ENCODE results near the gene C5orf47. TPM values are rescaled to one million over a fixed set of nuclear protein-coding genes. Genes with fewer than 3 reads are reported as not detected.
A peak's percentile ranks its signal among the peaks of the same experiment; 100 is the strongest.

The C5orf47 gene
- total and polyA plus RNA-seq, 2 of the 8 experiments (the other 6 are each of a cell fraction or from before 2014, with no cell fraction given) = 0.11 TPM; not detected in 1

- Histone ChIP-seq H3K4me2 (ENCODE audit: insufficient read depth in 1 of 2, low read depth in 2 of 2, low read length in 2 of 2) (no peak overlapping the region), H2AK5ac (ENCODE audit: low read depth, low read length) (no peak overlapping the region), H3K9me3 (ENCODE audit: insufficient read depth in 2 of 2, low read depth in 1 of 2, low read length in 1 of 2) (no peaks in the 10 kb centered on the region), H3K23ac (ENCODE audit: insufficient read length) (no peak overlapping the region), H3K4me1 (replicated peaks in 1 of 4; ENCODE audit: control insufficient read depth in 3 of 4, insufficient read depth in 4 of 4, low read length in 3 of 4) (no peaks in the 10 kb centered on the region), H3K36me3 (ENCODE audit: control insufficient read depth in 2 of 4, insufficient read depth in 4 of 4, low read length in 3 of 4) (no peaks in the 10 kb centered on the region), H3K9ac (replicated peaks in 1 of 4; ENCODE audit: extremely low read depth in 1 of 4, low read depth in 3 of 4, low read length in 3 of 4) (no peak overlapping the region), H2BK120ac (replicated peaks; ENCODE audit: low read depth, low read length) (no peak overlapping the region), H2BK12ac (ENCODE audit: low read depth, low read length) (no peak overlapping the region), H2BK20ac (ENCODE audit: low read length) (no peak overlapping the region), H4K91ac (replicated peaks; ENCODE audit: insufficient read length, low read length) (no peak overlapping the region), H3K18ac (ENCODE audit: extremely low read depth, low read length) (no peak overlapping the region), H3K4ac (replicated peaks; ENCODE audit: insufficient read length, low read depth, low read length) (no peak overlapping the region), H4K20me1 (replicated peaks in 1 of 2; ENCODE audit: control insufficient read depth in 1 of 2, insufficient read depth in 2 of 2, low read length in 2 of 2) (no peaks in the 10 kb centered on the region), H3K79me1 (ENCODE audit: low read depth, low read length) (no peaks in the 10 kb centered on the region), H2AFZ (ENCODE audit: low read length) (0 out of 2 replicates have a peak overlapping the region, but pooled peaks have one; percentile 53), H3K14ac (ENCODE audit: insufficient read length) (no peak overlapping the region), H3K27ac (ENCODE audit: low read depth, low read length) (no peak overlapping the region), H3K56ac (replicated peaks; ENCODE audit: insufficient read length, low read depth, low read length) (no peak overlapping the region), H4K5ac (ENCODE audit: insufficient read length, low read depth, low read length) (no peak overlapping the region), H3K79me2 (ENCODE audit: control insufficient read depth in 1 of 2, insufficient read depth in 2 of 2, low read length in 2 of 2) (no peaks in the 10 kb centered on the region), H3K23me2 (ENCODE audit: low read depth, low read length) (no peaks in the 10 kb centered on the region; the same call in 1 of the 2 replicates), H2BK15ac (ENCODE audit: low read length) (no peak overlapping the region), H2BK5ac (ENCODE audit: low read depth, low read length) (no peak overlapping the region), H3K27me3 (replicated peaks in 1 of 4; ENCODE audit: control insufficient read depth in 3 of 4, extremely low read depth in 1 of 4, insufficient read depth in 3 of 4, low read length in 3 of 4) (no peaks in the 10 kb centered on the region; a peak in 1 of 7 replicates), H4K8ac (ENCODE audit: extremely low read depth, insufficient read depth, low read length) (no peak overlapping the region), H3K4me3 (ENCODE audit: extremely low read depth in 1 of 4, insufficient read depth in 2 of 4, low read depth in 3 of 4, low read length in 4 of 4) (no peak overlapping the region)
- DNase-seq (ENCODE audit: low read depth in 1 of 2, low spot score in 2 of 2) (no peak), FAIRE-seq (no peak)
- WGBS, 2 experiments (ENCODE audit: extremely low coverage in 1 of 2, insufficient coverage in 1 of 2, insufficient read length in 1 of 2, insufficient replicate concordance in 2 of 2, low coverage in 1 of 2, low lambda C conversion rate in 2 of 2, missing lambda C conversion rate in 1 of 2) = 88% methylated on average over 4 of the region's 4 CpGs; no CpG with 5 or more reads in 1 of the 2 experiments
- ChIA-PET POLR2A (ENCODE audit: partially characterized antibody) (interaction anchor here (1.0 kb wide), 1 partner anchor 34 kb away, joined by 4 read pairs; no protein-coding TSS in a partner anchor), CTCF (ENCODE audit: partially characterized antibody) (interaction anchor here (0.8 to 1.7 kb wide), 6 partner anchors 11 to 381 kb away, joined by 3 to 5 read pairs (median 4); partner anchors contain the start of gene NSG2)
- no peak for TF ChIP-seq RNF2 (IDR thresholded peaks at IDR 0.05; ENCODE audit: borderline replicate concordance, low read depth, low read length, missing control alignments, poor library complexity, severe bottlenecking)
- TF ChIP-seq CTBP2 (IDR thresholded peaks at IDR 0.05; ENCODE audit: borderline replicate concordance, insufficient read depth, insufficient read length, low read length) = no peak
- TF ChIP-seq CTCF (IDR thresholded peaks at IDR 0.05; ENCODE audit: control extremely low read depth in 1 of 3, insufficient read depth in 1 of 3, low read depth in 1 of 3, low read length in 3 of 3) = no peak
- TF ChIP-seq TBP (IDR thresholded peaks at IDR 0.05; ENCODE audit: low read depth, low read length) = no peak
- no peak for TF ChIP-seq RXRA (IDR thresholded peaks at IDR 0.05; ENCODE audit: insufficient read depth, low read depth, low read length)
- TF ChIP-seq ZNF274 (IDR thresholded peaks at IDR 0.05; ENCODE audit: borderline replicate concordance, extremely low read depth, low read length) = no peak
- TF ChIP-seq CHD1 (IDR thresholded peaks at IDR 0.05; ENCODE audit: low read depth, low read length) = no peak
- TF ChIP-seq BCL11A (IDR thresholded peaks at IDR 0.05; ENCODE audit: low read depth in 2 of 2, low read length in 2 of 2) = no peak
- TF ChIP-seq HDAC6 (IDR thresholded peaks at IDR 0.05; ENCODE audit: low read depth, low read length) = no peak
- TF ChIP-seq KDM4A (IDR thresholded peaks at IDR 0.05; ENCODE audit: low read depth, low read length, severe bottlenecking) = no peak
Measured at GRCh38 chr5:173997331-173997730, 8.4 kb downstream of the C5orf47 start.

Data from H1 (cell line).